Measurements from ENCODE around the gene IGSF11. TPM values are rescaled to one million over a fixed set of nuclear protein-coding genes. Genes with fewer than 3 reads are reported as not detected.
"Not testable (repeated sequence)": the region's sequence is repeated elsewhere in the genome, so short reads cannot be mapped to it uniquely, and the experiment has no call there.

Gene IGSF11
- total and polyA plus RNA-seq, 2 donors (not counting 1 experiment from before 2014, with no cell fraction given): not detected

DNA sequence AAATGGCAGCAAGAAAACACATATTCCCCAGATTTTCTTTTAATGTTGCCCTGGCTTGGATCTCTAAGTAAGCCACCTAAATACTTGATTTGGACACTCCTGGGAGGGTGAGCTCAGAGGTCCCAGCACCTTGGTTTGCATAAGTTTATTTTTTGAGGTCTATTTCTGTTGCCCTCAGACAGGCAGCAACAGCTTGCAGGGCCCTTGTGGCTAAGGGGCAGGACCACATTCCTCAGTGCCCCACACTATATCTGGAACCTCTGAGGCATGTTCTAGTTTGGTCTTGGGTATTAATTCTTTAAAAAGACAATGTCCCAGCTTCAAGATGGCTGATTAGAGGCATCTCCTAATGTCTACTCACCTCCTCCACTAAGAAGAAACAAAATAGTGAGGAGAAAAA, 57.5 kb downstream of the IGSF11 start:
- Histone ChIP-seq H3K36me3 (replicated peaks in 1 of 2; ENCODE audit: control extremely low read depth in 1 of 2, control insufficient read depth in 1 of 2, extremely low read depth in 1 of 2, insufficient read depth in 2 of 2, low read length in 1 of 2) (no peaks in the 10 kb centered on the region), H3K9ac (ENCODE audit: low read length) (no peak overlapping the region), H3K4me2 (replicated peaks; ENCODE audit: low read depth, low read length, poor library complexity, severe bottlenecking) (no peak overlapping the region), H3K4me1 (ENCODE audit: control insufficient read depth in 2 of 2, insufficient read depth in 2 of 2, low read length in 2 of 2) (no peaks in the 10 kb centered on the region), H3K27me3 (replicated peaks in 1 of 4; ENCODE audit: control extremely low read depth in 1 of 4, control insufficient read depth in 3 of 4, insufficient read depth in 4 of 4, low read length in 3 of 4) (no peaks in the 10 kb centered on the region), H2AFZ (ENCODE audit: insufficient read depth, low read depth, low read length, poor library complexity, severe bottlenecking) (no peak overlapping the region), H3K27ac (ENCODE audit: low read length in 2 of 2) (no peak overlapping the region), H3K9me3 (ENCODE audit: control extremely low read depth in 1 of 3, control insufficient read depth in 2 of 3, insufficient read depth in 1 of 3, low read length in 2 of 3) (peaks cover 0 to 5% (median 0%) of the 10 kb centered on the region in 3 donors), H4K20me1 (ENCODE audit: control insufficient read depth, insufficient read depth, low read length, poor library complexity, severe bottlenecking) (no peaks in the 10 kb centered on the region), H3K4me3 (ENCODE audit: control extremely low read depth in 1 of 5, extremely low read depth in 1 of 5, insufficient read depth in 1 of 5, low read depth in 2 of 5, low read length in 4 of 5) (no peak overlapping the region), H3K79me2 (ENCODE audit: control insufficient read depth, insufficient read depth, low read length) (no peaks in the 10 kb centered on the region)
- H3K9me3 Mint-ChIP-seq (ENCODE audit: insufficient read depth): no peaks in the 10 kb centered on the region
- H3K27me3 Mint-ChIP-seq: peaks cover 15% of the 10 kb centered on the region
- no peaks in the 10 kb centered on the region for H3K4me1 Mint-ChIP-seq
- ChIA-PET CTCF (no interaction called here), POLR2A (no interaction called here)
- ATAC-seq (ENCODE audit: low read depth) (no peak), DNase-seq (no peak)
- no peak overlapping the region for H3K4me3 Mint-ChIP-seq
- intact Hi-C loops (cut with micrococcal nuclease): no loop called here
- H3K27ac Mint-ChIP-seq: no peak overlapping the region
- no peak for TF ChIP-seq EZH2 (IDR thresholded peaks at IDR 0.05; ENCODE audit: borderline replicate concordance, insufficient read depth, low read depth, low read length, poor library complexity, severe bottlenecking)
- TF ChIP-seq, protein P1, sequence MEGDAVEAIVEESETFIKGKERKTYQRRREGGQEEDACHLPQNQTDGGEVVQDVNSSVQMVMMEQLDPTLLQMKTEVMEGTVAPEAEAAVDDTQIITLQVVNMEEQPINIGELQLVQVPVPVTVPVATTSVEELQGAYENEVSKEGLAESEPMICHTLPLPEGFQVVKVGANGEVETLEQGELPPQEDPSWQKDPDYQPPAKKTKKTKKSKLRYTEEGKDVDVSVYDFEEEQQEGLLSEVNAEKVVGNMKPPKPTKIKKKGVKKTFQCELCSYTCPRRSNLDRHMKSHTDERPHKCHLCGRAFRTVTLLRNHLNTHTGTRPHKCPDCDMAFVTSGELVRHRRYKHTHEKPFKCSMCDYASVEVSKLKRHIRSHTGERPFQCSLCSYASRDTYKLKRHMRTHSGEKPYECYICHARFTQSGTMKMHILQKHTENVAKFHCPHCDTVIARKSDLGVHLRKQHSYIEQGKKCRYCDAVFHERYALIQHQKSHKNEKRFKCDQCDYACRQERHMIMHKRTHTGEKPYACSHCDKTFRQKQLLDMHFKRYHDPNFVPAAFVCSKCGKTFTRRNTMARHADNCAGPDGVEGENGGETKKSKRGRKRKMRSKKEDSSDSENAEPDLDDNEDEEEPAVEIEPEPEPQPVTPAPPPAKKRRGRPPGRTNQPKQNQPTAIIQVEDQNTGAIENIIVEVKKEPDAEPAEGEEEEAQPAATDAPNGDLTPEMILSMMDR (IDR thresholded peaks at IDR 0.05): no peak

DNA sequence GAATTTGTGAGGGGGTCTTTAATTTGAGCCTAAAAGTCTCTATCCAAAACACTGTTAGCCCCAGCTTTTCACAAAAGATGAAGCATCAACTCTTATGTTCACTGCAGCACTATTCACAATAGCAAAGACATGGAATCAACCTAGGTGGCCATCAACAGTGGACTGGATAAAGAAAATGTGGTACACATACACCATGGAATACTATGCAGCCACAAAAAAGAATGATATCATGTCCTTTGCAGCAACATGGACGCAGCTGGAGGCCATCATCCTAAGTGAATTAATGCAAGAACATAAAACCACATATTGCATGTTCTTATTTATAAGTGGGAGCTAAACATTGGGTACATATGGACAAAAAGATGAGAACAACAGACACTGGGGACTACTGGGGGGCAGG, 59.2 kb downstream of the IGSF11 start:
- H3K27ac Mint-ChIP-seq; H2AFZ ChIP-seq (ENCODE audit: insufficient read depth, low read depth, low read length, poor library complexity, severe bottlenecking); H3K79me2 ChIP-seq (ENCODE audit: control insufficient read depth, insufficient read depth, low read length); H3K27ac ChIP-seq (ENCODE audit: low read length in 2 of 2); POLR2A ChIA-PET; CTCF ChIA-PET; H3K36me3 ChIP-seq (replicated peaks in 1 of 2; ENCODE audit: control extremely low read depth in 1 of 2, control insufficient read depth in 1 of 2, extremely low read depth in 1 of 2, insufficient read depth in 2 of 2, low read length in 1 of 2); H4K20me1 ChIP-seq (ENCODE audit: control insufficient read depth, insufficient read depth, low read length, poor library complexity, severe bottlenecking); H3K4me2 ChIP-seq (replicated peaks; ENCODE audit: low read depth, low read length, poor library complexity, severe bottlenecking); H3K9me3 Mint-ChIP-seq (ENCODE audit: insufficient read depth); H3K4me3 Mint-ChIP-seq; H3K27me3 Mint-ChIP-seq; H3K9me3 ChIP-seq (ENCODE audit: control extremely low read depth in 1 of 3, control insufficient read depth in 2 of 3, insufficient read depth in 1 of 3, low read length in 2 of 3); H3K4me3 ChIP-seq (ENCODE audit: control extremely low read depth in 1 of 5, extremely low read depth in 1 of 5, insufficient read depth in 1 of 5, low read depth in 2 of 5, low read length in 4 of 5); ATAC-seq (ENCODE audit: low read depth); H3K4me1 Mint-ChIP-seq; DNase-seq; intact Hi-C loops (cut with micrococcal nuclease); H3K4me1 ChIP-seq (ENCODE audit: control insufficient read depth in 2 of 2, insufficient read depth in 2 of 2, low read length in 2 of 2); H3K27me3 ChIP-seq (replicated peaks in 1 of 4; ENCODE audit: control extremely low read depth in 1 of 4, control insufficient read depth in 3 of 4, insufficient read depth in 4 of 4, low read length in 3 of 4); H3K9ac ChIP-seq (ENCODE audit: low read length): not testable (repeated sequence)
- no CpG with 5 or more reads among the region's 1 CpG for WGBS (ENCODE audit: insufficient coverage)
